Measurements from ENCODE around the gene SFMBT2. TPM values are rescaled to one million over a fixed set of nuclear protein-coding genes. Genes with fewer than 3 reads are reported as not detected.
"Not testable (repeated sequence)": the region's sequence is repeated elsewhere in the genome, so short reads cannot be mapped to it uniquely, and the experiment has no call there.

SFMBT2 gene
- total and polyA plus RNA-seq, 2 donors = 5.0 to 30.9 TPM

- no peaks in the 10 kb centered on the region for H3K4me1 ChIP-seq (ENCODE audit: insufficient read depth)
- WGBS = 76% methylated on average over 3 of the region's 3 CpGs
- DNase-seq (ENCODE audit: extremely low spot score) = no peak
- no peak overlapping the region for H3K4me3 ChIP-seq (ENCODE audit: low read depth, low read length)
- no peaks in the 10 kb centered on the region for H3K36me3 ChIP-seq (ENCODE audit: insufficient read depth)
- no peak overlapping the region for H3K27ac ChIP-seq (ENCODE audit: low read depth)
Observed at GRCh38 chr10:7218968-7219367, 191.9 kb downstream of the SFMBT2 start.

- not testable (repeated sequence) for DNase-seq (ENCODE audit: extremely low spot score); H3K27ac ChIP-seq (ENCODE audit: low read depth); H3K36me3 ChIP-seq (ENCODE audit: insufficient read depth); H3K4me3 ChIP-seq (ENCODE audit: low read depth, low read length); H3K4me1 ChIP-seq (ENCODE audit: insufficient read depth)
- 93% methylated on average over 3 of the region's 3 CpGs for WGBS
Observed at GRCh38 chr10:7212696-7213095, 198.1 kb downstream of the SFMBT2 start.

- Histone ChIP-seq H3K27ac (ENCODE audit: low read depth) (no peak overlapping the region), H3K4me3 (ENCODE audit: low read depth, low read length) (no peak overlapping the region), H3K36me3 (ENCODE audit: insufficient read depth) (peaks cover 2% of the 10 kb centered on the region), H3K4me1 (ENCODE audit: insufficient read depth) (no peaks in the 10 kb centered on the region)
- DNase-seq (ENCODE audit: extremely low spot score) = no peak
- 76% methylated on average over 9 of the region's 9 CpGs for WGBS
Observed at GRCh38 chr10:7211857-7212577, 198.8 kb downstream of the SFMBT2 start.

- Histone ChIP-seq H3K4me3 (ENCODE audit: low read depth, low read length) (no peak overlapping the region), H3K27ac (ENCODE audit: low read depth) (no peak overlapping the region), H3K4me1 (ENCODE audit: insufficient read depth) (no peaks in the 10 kb centered on the region), H3K36me3 (ENCODE audit: insufficient read depth) (peaks cover 2% of the 10 kb centered on the region)
- no peak for DNase-seq (ENCODE audit: extremely low spot score)
- 93% methylated on average over 10 of the region's 10 CpGs for WGBS
Observed at GRCh38 chr10:7210516-7210915, 200.3 kb downstream of the SFMBT2 start.

GRCh38 chr10:7209458-7209857 lies 201.4 kb downstream of the SFMBT2 start:
- H3K36me3 ChIP-seq (ENCODE audit: insufficient read depth) = peaks cover 2% of the 10 kb centered on the region
- no peak for DNase-seq (ENCODE audit: extremely low spot score)
- no peak overlapping the region for H3K27ac ChIP-seq (ENCODE audit: low read depth)
- no peak overlapping the region for H3K4me3 ChIP-seq (ENCODE audit: low read depth, low read length)
- 92% methylated on average over 2 of the region's 2 CpGs for WGBS
- H3K4me1 ChIP-seq (ENCODE audit: insufficient read depth) = no peaks in the 10 kb centered on the region

- WGBS = 93% methylated on average over 6 of the region's 6 CpGs
- DNase-seq (ENCODE audit: extremely low spot score) = no peak
- no peaks in the 10 kb centered on the region for H3K4me1 ChIP-seq (ENCODE audit: insufficient read depth)
- H3K36me3 ChIP-seq (ENCODE audit: insufficient read depth) = peaks cover 2% of the 10 kb centered on the region
- no peak overlapping the region for H3K27ac ChIP-seq (ENCODE audit: low read depth)
- no peak overlapping the region for H3K4me3 ChIP-seq (ENCODE audit: low read depth, low read length)
Observed at GRCh38 chr10:7206412-7207100, 204.3 kb downstream of the SFMBT2 start.

- no peak for DNase-seq (ENCODE audit: extremely low spot score)
- Histone ChIP-seq H3K36me3 (ENCODE audit: insufficient read depth) (peaks cover 2% of the 10 kb centered on the region), H3K27ac (ENCODE audit: low read depth) (no peak overlapping the region), H3K4me1 (ENCODE audit: insufficient read depth) (no peaks in the 10 kb centered on the region), H3K4me3 (ENCODE audit: low read depth, low read length) (no peak overlapping the region)
- WGBS = 39% methylated on average over 1 of the region's 1 CpG
Observed at GRCh38 chr10:7205656-7206055, 205.2 kb downstream of the SFMBT2 start.

GRCh38 chr10:7202793-7203355 lies 208.0 kb downstream of the SFMBT2 start:
- no peak overlapping the region for H3K4me3 ChIP-seq (ENCODE audit: low read depth, low read length)
- no peaks in the 10 kb centered on the region for H3K36me3 ChIP-seq (ENCODE audit: insufficient read depth)
- no peaks in the 10 kb centered on the region for H3K4me1 ChIP-seq (ENCODE audit: insufficient read depth)
- no peak for DNase-seq (ENCODE audit: extremely low spot score)
- 74% methylated on average over 4 of the region's 4 CpGs for WGBS
- H3K27ac ChIP-seq (ENCODE audit: low read depth) = no peak overlapping the region

GRCh38 chr10:7199152-7199760 lies 211.6 kb downstream of the SFMBT2 start:
- H3K4me1 ChIP-seq (ENCODE audit: insufficient read depth) = no peaks in the 10 kb centered on the region
- no peak overlapping the region for H3K4me3 ChIP-seq (ENCODE audit: low read depth, low read length)
- 61% methylated on average over 3 of the region's 3 CpGs for WGBS
- H3K27ac ChIP-seq (ENCODE audit: low read depth) = no peak overlapping the region
- no peak for DNase-seq (ENCODE audit: extremely low spot score)
- H3K36me3 ChIP-seq (ENCODE audit: insufficient read depth) = no peaks in the 10 kb centered on the region

GRCh38 chr10:7196284-7196683 lies 214.6 kb downstream of the SFMBT2 start:
- Histone ChIP-seq H3K36me3 (ENCODE audit: insufficient read depth) (no peaks in the 10 kb centered on the region), H3K4me1 (ENCODE audit: insufficient read depth) (no peaks in the 10 kb centered on the region), H3K4me3 (ENCODE audit: low read depth, low read length) (no peak overlapping the region), H3K27ac (ENCODE audit: low read depth) (no peak overlapping the region)
- DNase-seq (ENCODE audit: extremely low spot score) = no peak
- WGBS = 89% methylated on average over 5 of the region's 5 CpGs

- DNase-seq (ENCODE audit: extremely low spot score) = no peak
- Histone ChIP-seq H3K27ac (ENCODE audit: low read depth) (no peak overlapping the region), H3K4me1 (ENCODE audit: insufficient read depth) (no peaks in the 10 kb centered on the region), H3K4me3 (ENCODE audit: low read depth, low read length) (no peak overlapping the region), H3K36me3 (ENCODE audit: insufficient read depth) (no peaks in the 10 kb centered on the region)
- 98% methylated on average over 6 of the region's 6 CpGs for WGBS
Observed at GRCh38 chr10:7195118-7195517, 215.7 kb downstream of the SFMBT2 start.

GRCh38 chr10:7194571-7194970 lies 216.3 kb downstream of the SFMBT2 start:
- Histone ChIP-seq H3K4me1 (ENCODE audit: insufficient read depth) (no peaks in the 10 kb centered on the region), H3K4me3 (ENCODE audit: low read depth, low read length) (no peak overlapping the region), H3K36me3 (ENCODE audit: insufficient read depth) (no peaks in the 10 kb centered on the region), H3K27ac (ENCODE audit: low read depth) (no peak overlapping the region)
- DNase-seq (ENCODE audit: extremely low spot score) = no peak
- WGBS = 89% methylated on average over 5 of the region's 5 CpGs

GRCh38 chr10:7193369-7193768 lies 217.5 kb downstream of the SFMBT2 start:
- no peak overlapping the region for H3K4me3 ChIP-seq (ENCODE audit: low read depth, low read length)
- 91% methylated on average over 7 of the region's 7 CpGs for WGBS
- no peak for DNase-seq (ENCODE audit: extremely low spot score)
- H3K4me1 ChIP-seq (ENCODE audit: insufficient read depth) = no peaks in the 10 kb centered on the region
- H3K36me3 ChIP-seq (ENCODE audit: insufficient read depth) = no peaks in the 10 kb centered on the region
- H3K27ac ChIP-seq (ENCODE audit: low read depth) = no peak overlapping the region
